Measurements from ENCODE around the gene INPP5A.

INPP5A gene

DNA sequence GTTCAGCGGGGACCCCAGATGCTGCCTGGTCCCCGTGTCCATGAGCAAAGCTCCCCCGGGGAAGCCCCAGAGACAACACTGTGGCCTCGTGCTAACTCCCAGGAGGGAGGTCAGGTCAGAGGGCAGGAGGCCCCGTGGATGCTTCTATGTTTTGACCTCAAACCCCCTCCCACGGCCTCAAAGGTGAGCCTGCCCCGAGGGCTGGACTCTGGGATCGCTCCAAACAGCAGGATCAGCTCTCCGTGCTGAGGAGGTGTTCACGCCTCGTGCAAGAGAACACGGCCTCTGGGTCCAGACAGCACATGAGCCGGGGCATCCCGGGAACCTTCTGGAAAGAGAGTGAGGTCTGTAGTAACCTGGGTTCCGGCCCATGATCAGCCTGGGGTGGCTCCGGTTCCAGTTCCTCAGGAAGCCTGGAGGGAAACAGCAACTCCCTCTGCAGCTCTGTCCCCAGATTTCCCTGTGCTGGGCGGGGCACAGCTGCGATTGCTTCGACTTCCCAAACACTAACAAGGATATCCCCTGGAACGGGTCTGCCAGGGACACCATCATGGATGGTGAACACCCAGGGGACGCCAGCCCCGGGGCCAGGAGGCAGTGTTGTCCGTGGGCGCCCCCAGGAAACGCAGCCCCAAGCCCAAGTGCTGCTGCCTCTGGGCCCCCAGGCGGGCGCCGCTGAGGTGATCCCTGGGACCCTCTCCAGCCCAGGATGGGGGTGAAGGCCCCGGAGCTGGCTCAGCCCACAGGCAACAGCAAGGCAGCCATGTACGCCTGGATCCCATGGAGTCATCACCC is 18.0 kb upstream of the INPP5A start:
- no peak for DNase-seq

DNA sequence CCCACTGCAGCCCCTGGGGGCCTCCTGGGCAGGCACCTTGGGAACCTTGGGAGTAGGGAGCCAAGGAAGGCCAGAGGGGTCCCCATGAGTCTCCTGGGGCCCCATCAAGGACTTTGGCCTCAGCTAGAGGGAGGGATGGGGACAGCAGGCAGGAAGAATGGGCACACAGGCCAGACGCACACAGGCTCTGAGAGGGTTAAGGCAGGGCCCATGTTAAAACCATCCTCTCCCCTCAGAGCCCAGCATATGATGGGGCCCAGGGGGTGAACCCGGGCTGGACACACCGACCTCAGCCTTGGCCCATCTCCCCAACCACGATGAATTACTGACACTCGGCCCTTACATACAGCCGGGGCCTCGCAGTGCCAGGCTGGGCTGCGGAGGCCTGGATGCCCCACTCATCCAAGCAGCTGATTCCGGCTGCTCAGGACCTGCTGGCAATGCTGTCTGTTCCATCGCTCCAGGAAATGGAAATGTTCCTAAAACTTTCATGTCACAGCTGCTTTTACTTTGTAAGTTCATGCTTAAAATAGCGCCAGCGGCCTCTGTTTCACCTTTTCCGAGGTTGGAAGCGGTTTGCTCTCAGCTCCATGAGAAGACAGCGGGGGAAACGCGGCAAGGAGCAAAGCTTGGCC is 17.3 kb upstream of the INPP5A start:
- no peak for DNase-seq

DNA sequence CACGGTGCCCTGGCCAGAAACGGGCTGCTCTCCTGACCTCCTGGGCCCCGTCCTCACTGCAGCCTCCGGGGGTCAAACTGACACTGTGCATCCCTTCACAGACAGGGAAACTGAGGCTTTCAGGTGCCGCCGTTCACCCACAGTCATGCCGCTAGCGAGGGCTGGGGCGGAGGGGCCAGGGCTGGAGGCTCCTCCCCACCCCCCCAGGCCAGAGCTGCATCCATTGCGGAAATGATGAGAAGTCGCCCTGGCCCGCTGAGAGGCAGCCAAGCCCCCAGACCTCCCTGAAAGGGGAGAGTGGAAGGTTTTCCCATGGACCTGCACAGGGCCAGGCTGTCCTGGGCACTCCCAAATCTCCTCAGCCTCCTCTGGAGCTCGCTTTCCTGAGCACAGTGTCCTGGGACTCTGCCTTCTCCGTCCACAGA is 16.5 kb upstream of the INPP5A start:
- DNase-seq: no peak

DNA sequence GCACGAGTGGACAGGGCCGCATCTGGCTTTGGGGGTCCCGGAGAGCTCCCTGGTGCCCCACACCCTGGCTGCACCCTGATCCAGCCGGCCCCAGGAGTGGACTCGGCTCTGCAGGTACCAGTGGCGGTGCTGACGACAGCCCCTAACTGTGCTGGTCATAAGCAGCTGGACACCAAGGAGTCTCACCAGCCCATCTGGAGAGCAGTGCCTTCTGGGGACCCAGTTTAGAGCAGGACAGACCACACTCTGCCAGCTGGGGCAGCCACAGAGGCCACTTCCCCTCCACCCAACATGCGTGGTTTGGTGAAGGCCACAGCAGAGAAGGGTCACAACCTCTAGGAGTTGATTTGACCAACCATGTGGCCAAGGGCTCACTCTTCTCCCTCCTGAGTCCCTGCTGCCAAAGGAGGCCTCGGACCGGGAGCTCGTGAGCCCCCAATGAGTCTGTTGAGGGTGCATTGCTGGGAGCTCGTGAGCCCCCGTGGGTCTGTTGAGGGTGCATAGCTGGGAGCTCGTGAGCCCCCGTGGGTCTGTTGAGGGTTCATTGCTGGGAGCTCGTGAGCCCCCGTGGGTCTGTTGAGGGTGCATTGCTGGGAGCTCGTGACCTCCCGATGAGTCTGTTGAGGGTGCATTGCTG is 16.0 kb upstream of the INPP5A start:
- DNase-seq: no peak

DNA sequence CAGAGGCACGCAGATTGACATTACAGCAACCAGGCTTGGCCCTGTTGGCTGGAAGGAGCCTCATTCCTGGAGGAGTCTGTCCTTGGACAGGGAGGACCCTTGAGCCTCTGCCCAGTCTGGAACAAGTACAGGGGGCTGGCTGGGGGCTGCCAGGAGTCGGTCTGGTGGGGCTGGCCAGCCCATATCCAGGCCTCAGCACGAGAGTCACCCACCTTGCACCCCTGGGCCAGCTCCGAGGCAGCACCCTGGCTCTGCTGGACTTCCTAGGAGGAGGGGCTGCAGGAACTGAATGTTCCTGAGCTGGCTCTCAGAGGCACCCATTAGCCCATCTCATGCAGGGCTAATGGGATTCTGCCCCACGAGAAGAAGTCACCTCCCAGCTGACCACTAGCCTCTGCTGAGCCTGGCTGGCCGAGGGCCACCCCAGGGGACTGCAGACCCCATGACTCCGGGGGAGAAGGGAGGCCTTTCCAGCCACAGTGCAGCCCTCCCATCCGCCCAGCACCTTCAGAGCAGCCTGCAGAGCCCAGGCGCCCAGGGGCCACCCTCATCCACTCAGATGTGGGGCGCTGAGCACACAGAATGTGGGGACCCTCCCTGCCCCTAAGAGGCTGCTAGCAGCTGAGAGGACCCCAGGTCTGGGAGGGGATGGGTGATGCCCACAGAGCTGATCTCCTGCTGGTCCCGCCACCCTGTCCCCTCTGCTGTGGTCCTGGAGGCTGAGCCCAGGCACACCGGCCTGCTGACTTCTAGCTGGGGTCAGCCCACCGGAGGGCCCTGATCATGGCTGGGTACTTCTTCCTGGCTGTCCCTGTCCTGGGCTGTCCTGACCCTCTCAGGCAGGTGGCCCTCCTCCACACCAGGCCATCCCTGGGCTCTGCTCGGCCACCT is 14.8 kb upstream of the INPP5A start:
- no peak for DNase-seq

DNA sequence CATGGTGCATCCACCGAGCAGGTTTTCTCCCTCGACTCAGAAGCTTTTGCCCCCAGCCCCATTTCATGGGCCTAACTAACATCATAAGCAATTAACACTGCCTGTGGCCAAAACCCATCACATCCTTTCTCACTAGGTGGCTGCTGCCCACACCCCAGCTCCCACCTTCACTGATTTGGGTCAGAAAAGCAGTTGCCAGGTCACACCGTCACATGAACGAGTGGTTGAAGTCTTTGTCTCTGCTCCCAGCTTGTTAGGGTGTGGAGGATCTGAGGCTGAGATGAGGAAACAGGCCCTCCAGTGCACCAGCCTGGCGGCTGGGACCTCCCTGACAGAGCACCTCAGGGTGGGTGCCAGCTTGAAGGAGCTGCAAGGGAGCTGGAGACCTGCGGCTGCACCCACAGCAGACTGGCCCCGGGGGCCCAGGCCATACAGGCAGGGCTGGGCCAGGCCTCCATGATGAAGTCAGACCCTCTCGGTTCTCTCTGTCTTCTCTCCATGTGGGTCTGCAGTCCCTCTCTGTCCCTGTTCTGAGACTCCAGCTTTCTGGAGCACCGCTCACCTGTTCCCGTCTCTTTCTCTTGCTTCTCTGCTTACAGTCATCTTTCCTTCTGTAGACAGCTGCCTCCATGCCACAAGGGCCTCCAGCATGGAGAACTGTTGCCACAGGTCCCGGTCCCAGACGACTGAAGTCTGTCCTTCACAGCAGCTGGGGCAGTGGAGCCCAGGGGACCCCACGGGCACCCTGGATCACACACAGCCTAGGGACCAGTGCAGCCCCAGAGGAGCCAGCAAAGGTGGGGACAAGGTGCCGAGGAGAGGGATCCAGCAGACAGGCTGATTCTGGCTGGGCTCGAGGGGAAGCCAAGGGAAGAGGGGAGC is 13.8 kb upstream of the INPP5A start:
- DNase-seq: no peak

DNA sequence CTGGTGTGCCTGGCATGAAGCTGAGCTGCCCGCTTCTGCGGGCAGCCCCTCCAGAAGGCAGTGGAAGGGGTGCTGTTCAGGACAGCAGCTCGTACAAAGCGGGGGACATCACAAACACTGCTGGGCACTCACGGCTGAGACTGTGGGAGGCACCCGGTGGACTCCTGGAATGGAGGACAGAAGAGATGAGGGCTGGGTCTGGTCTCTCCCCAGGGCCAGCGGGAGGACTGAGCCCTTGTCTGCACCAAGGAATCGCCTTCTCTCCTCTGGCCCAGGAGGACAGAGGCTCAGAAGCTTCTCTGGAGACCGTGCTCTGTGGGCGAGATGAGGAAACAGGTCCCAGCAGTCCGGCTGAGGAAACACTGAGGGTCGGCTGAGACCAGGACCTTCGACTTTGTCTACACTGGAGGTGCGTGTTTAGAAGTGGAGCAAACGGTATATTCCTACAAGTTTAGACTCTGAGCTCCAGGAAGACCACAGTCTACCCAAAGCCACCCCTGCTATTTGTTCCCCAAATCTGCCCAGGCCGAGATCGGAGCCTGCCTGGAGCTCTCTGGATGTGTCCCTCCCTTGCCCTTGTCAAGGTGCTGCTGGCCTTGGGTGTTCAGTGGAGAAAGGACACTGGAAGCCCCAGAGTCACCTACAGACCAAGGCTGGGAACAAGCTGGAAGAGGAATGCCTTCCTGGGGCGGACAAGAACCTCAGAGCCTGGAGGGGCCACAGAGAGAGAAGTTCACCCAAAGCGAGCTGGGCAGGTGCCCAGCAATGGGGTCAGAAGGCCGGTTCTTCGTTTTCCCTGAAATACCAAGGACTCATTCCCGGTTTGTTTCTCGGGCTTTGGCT is 12.9 kb upstream of the INPP5A start:
- no peak for DNase-seq

DNA sequence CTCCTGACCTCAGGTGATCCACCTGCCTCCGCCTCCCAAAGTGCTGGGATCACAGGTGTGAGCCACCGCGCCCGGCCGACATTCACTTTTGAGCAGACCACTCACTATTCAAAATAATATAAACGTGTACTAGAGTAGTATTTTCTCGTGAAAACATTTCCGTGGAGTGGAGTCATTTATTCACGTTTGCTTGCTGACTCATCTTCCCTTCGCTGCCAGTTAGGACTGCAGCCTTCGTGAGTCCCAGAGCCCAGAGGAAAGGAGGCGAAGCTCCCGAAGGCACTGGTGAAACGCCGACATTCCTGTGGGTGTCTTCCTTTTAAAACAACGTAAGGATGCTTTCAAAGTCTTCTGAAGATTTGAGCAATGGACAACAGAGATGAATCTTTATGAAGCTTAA is 10.9 kb upstream of the INPP5A start:
- no peak for DNase-seq

DNA sequence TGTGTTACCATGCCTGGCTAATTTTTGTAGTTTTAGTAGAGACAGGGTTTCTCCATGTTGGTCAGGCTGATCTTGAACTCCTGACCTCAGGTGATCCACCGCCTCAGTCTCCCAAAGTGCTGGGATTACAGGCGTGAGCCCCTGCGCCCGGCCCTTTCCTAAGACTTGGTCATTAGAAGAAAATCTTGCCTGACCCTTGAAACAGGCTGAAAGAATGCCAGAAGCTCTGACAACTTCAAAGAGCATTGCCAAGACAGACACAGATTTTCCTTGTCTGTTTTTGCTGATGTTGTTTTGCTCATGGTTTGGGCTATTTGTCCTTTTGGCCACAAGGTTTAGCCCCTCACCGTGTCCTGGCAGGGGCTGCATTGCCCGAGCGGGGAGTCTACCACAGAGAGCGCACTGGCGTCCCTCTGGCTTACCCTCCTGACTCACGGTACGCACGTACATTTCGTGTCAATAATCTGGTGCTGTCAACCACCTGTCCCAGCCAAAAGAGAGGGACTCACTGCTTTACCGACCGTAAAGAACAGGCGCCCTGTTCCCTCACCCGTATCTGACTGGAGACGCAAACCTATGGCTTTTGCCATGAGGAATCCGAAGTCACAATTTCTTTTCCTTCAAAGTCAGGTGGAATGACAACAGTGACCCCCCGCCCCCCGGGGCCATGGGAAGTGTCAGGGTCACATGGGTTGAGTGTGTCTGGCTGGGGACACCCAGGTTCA is 10.1 kb upstream of the INPP5A start:
- no peak for DNase-seq

DNA sequence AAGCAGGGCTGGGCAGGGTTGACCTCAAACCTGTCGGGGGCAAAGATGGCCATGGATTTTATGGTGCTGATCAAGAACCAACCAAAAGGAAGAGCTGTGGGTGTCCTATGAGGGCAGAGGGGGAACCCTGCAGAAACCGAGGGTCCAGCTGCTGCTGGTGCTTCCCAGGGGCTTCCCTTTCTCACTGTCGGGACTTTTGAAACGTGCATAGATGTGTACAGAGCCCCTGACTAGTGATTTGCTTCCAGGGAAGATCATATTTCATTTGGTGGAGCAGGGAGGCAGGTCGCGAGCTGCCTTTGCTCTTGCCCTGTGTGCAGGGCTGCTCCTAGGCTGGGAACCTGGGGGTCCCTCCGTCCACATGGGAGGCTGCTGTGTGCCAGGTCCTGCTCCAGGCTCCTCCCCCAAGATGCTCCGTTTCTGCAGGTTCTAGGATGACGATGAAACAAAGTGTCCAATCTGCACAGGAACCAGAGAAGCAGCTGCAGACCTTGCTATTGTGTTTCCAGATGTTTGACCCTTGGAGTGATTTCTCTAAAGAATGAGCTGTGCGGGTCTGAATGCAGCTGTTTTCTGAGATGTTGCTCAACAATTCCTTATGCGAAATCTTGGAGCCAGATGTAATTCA is 9.4 kb upstream of the INPP5A start:
- DNase-seq: no peak

DNA sequence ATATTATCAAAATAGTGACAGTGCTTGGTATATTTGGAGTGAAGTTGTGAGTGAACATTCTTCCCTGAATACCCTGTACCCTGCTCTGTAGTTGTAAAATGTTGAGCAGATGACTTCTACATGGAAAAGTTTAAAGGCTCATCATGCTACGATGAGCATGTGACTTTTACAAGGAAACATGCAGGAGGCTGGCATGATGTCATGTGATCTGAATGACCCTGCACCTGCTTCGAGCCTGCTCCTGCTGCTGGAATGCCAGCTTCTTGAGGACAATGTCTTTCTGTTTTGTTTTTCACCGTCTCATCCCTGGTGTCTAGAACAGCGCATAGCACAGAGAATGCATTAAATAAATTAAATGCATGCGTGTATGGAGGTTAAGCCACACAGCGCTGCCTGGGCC is 5.4 kb upstream of the INPP5A start:
- no peak for DNase-seq

DNA sequence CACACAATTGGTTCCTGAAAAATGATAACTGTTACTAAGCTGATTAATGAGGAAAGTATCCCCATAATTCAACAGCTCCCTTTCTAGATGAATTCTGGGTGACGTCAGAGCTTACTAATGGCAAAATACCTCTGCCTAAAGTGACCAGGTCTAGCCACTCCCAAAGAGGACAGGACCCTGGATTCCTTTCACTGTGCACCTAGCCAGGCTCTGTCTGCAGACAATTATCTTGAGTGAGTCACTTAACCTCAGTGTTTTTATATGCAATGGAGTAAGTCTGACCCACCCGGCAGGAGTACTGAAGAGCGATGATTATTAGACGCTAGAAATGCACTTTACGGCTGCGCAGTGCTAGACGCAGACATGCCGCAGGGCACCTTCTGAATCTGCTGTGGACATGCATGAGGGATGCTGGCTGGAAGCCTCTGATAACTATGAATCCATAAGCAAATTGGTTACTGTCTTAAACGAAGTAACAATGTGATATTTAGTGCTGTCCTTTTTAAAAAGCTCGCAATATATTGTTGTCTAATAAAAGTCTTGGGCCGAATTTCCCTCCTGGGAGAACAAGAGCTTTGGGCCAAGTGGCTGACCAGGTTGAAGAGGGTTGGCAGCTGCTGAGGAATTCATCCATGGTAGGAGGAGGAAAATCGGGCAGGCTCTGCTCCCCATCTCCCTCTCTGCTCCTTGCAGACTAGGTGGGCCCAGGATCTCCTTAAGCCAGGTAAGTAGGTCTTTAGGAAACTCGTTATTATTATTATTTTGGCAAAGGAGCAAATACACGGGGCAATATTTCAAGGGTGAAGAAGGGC is 4.6 kb upstream of the INPP5A start:
- DNase-seq: no peak

DNA sequence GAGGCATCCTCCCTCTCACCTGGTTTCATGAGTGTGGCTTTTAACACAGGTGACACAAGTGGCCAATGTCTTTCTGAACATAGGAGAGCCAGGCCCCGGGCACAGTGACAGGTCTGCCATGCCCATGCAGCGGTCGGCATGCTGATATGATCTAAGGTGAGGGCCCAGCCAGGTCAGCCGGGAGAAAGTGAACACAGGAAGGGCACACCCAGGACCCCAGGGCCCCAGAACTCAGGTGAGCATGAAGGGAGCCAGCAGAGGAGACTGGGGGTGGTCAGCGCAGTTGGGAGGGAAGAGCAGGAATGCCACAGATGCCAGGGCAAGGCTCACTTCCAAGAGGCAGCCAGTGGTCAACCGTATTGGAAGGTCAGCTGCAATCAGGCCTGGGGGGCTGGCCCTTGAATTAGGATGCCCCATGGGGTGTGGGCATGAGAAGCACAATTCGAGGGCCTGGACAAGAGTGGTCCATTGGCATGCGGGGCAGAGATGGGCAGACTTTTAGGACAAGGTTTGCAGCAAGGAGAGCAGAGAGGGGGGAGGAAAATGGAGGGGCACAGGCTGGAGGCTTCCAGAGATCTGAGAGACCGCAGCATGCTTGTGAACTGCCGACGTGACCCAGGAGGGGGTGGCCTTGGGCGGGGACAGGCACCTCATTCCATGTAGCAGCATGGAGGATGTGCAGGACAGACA is 3.9 kb upstream of the INPP5A start:
- no peak for DNase-seq

DNA sequence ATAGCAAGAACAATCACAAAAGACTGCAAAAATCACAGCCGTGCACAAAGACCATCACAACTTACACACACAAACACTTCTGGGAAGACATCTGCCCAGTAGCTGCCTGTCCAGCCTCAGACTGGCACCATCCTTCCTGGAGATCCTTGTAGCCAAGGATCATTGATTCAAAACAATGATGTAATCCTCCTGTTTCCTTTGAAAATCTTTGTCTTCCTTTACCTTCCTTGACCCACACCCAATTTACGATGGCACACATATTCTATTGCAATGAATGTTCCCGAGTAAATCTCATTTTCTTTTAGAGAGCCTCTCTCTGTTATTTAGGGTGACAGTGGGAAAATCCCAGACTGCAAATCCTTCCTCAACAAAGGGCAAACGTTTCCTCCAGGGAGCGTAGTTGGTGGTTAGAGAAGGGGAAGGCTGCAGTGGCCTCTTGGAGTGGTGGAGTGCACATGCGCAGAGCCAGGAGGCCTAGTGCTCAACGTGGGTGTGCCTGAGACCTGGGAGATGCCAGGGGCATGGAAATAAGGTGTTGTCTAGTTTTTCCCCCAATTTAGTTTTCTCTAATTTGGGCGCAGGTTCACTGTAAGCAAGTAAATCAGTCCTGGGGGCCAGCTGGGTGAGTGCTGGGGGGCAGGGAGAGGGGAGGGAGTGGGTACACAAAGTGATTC is 3.1 kb upstream of the INPP5A start:
- no peak for DNase-seq

DNA sequence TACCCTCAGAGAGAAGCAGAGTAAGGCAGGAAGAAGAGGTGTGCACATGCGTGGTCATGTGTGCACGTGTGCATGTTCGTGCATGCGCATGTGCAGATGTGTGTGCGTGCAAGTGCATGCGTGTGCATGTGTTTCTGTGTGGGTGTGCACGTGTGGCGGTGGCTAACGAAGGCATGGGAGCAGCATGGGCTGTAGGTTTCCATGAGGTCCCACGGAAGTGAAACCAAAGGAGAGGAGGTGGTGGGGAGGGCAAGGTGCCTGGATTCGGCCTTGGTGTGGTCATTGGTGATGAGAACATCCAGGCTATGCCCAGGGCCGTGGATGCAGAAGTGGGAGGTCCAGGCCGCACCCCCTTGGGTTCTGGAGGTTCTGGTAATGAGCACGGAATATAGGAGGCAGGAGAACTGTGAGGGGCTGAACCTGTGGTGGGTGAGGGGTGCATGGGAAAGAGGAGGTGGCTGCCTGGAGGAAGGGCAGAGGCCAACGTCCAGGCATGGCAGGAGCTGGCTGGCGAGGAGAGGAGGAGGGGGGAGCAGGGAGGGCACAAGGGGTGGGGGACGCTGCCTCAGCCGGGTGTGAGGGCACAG is 2.4 kb upstream of the INPP5A start:
- DNase-seq: no peak

DNA sequence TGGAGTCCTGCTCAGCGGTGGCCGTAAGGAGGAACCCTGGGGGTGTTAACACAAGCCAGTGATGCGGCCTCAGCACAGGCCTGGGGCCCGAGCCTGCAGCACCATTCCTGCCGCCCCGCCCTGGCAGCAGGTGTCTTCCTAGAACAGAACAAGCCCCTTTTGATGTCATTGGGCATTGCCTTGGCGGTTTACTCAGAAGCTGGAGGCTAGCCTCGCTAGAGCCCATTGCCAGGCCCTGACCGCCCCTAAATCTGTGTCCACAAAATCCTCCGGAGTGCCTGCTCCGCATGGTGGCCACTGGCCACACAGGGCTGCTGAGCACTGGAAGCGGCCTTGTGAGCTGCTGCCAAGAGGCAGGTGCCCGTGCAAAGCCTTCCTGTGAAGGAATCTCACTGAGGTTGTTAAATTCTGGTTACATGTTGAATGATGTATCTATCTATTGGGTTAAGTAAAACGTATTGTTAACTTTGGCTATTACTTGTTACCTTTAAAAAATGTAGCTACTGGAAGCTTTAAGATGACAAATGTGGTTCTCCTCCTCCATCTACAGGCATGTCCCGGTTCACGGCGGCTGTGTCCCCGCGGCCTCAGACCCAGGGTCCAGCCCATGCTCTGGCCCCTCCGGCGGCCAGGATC is 1.2 kb upstream of the INPP5A start:
- DNase-seq: peak in 1 of 2 experiments; percentile 24

Measured in AML-193 (cell line).